ENCODE results near the gene SNAPC2.
"Not testable (repeated sequence)": the region's sequence is repeated elsewhere in the genome, so short reads cannot be mapped to it uniquely, and the experiment has no call there.

SNAPC2 gene

GRCh38 chr19:7910321-7911161 lies 9.6 kb upstream of the SNAPC2 start:
- no peak for DNase-seq

- no peak for DNase-seq
Measured at GRCh38 chr19:7911508-7912143, 8.5 kb upstream of the SNAPC2 start.

GRCh38 chr19:7912144-7912696 lies 7.9 kb upstream of the SNAPC2 start:
- DNase-seq = no peak

GRCh38 chr19:7912697-7913564 lies 7.2 kb upstream of the SNAPC2 start:
- DNase-seq = no peak

GRCh38 chr19:7913652-7914051 lies 6.5 kb upstream of the SNAPC2 start:
- DNase-seq = no peak

GRCh38 chr19:7914099-7914498 lies 6.0 kb upstream of the SNAPC2 start:
- DNase-seq = no peak

GRCh38 chr19:7914598-7915045 lies 5.5 kb upstream of the SNAPC2 start, which contains the start of gene TGFBR3L:
TGFBR3L (plus strand) TSS chr19:7914830.
- DNase-seq = no peak

- DNase-seq = peak; percentile 33
Measured at GRCh38 chr19:7915250-7916102, 4.7 kb upstream of the SNAPC2 start.

GRCh38 chr19:7916103-7916954 lies 3.8 kb upstream of the SNAPC2 start:
- peak; percentile 72 for DNase-seq

GRCh38 chr19:7916955-7917266 lies 3.2 kb upstream of the SNAPC2 start:
- peak; percentile 55 for DNase-seq

- DNase-seq = peak; percentile 75
Measured at GRCh38 chr19:7917267-7918061, 2.7 kb upstream of the SNAPC2 start.

- not testable (repeated sequence) for DNase-seq
Measured at GRCh38 chr19:7918062-7918614, 2.0 kb upstream of the SNAPC2 start.

- peak; percentile 51 for DNase-seq
Measured at GRCh38 chr19:7918615-7919421, 1.3 kb upstream of the SNAPC2 start.

GRCh38 chr19:7920519-7921301 lies 572 bp downstream of the SNAPC2 start:
- peak; percentile 99 for DNase-seq

GRCh38 chr19:7921302-7921966 lies 1.3 kb downstream of the SNAPC2 start:
- peak; percentile 74 for DNase-seq

GRCh38 chr19:7921967-7922835 lies 2.1 kb downstream of the SNAPC2 start:
- DNase-seq = no peak

GRCh38 chr19:7922836-7923195 lies 2.7 kb downstream of the SNAPC2 start:
- no peak for DNase-seq

Measured in DMS53 (cell line).